Esophagus muscularis mucosa (tissue), 4 donors: ENCODE data around the gene GADD45B.

Experiments
- EP300 ChIP-seq: sonication (generic); formaldehyde crosslinking; IDR thresholded peaks from one replicate; pipeline ENCODE4 v1.6.1; 2017; ENCODE audit warnings: antibody characterized with exemption
- POLR2A ChIP-seq: fragments of 450-650 bp; IDR thresholded peaks from one replicate; pipeline ENCODE4 v1.6.1; 2017; ENCODE audit warnings: antibody characterized with exemption, moderate library complexity, mild to moderate bottlenecking, low read depth
- TF ChIP-seq, protein P1 (sequence below), 3 experiments: fragments of 200-600 bp in 2 of 3; fragments of 450-650 bp in 1 of 3; sonication (generic) in 2 of 3; IDR thresholded peaks; one replicate each; pipeline ENCODE4 v1.5.1; 2017 to 2019; ENCODE audit warnings: antibody characterized with exemption in 3 of 3, mild to moderate bottlenecking in 2 of 3, moderate library complexity in 1 of 3

DNA sequence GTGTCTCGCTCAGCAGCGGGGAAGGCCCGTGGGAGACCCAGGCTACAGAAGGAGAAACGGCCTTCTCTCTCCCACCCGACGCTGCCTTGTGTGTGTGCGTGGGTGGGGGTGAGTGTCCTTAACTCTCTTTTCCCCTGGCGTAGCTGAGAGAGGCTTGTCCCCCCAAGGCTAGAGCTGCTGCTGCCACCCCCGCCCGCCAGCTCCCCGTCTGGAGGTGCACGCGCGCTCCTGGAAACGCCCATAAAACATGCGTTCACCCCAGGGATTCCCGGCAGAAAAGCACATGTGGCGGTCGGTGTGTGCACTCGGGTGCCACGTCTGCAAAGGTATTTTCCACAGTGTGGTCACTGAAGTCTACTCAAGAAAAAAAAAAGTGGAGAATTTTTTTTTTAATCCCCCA is 36.1 kb downstream of the GADD45B start:
- TF ChIP-seq, protein P1, sequence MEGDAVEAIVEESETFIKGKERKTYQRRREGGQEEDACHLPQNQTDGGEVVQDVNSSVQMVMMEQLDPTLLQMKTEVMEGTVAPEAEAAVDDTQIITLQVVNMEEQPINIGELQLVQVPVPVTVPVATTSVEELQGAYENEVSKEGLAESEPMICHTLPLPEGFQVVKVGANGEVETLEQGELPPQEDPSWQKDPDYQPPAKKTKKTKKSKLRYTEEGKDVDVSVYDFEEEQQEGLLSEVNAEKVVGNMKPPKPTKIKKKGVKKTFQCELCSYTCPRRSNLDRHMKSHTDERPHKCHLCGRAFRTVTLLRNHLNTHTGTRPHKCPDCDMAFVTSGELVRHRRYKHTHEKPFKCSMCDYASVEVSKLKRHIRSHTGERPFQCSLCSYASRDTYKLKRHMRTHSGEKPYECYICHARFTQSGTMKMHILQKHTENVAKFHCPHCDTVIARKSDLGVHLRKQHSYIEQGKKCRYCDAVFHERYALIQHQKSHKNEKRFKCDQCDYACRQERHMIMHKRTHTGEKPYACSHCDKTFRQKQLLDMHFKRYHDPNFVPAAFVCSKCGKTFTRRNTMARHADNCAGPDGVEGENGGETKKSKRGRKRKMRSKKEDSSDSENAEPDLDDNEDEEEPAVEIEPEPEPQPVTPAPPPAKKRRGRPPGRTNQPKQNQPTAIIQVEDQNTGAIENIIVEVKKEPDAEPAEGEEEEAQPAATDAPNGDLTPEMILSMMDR (IDR thresholded peaks at IDR 0.05), result no peak
- TF ChIP-seq POLR2A, result no peak
- no peak for TF ChIP-seq EP300
